Measurements from ENCODE around the gene OSCAR. TPM values are rescaled to one million over a fixed set of nuclear protein-coding genes. Genes with fewer than 3 reads are reported as not detected.

OSCAR gene
- total and polyA plus RNA-seq, 4 donors, result 0.31 to 6.0 (median 3.6) TPM

DNA sequence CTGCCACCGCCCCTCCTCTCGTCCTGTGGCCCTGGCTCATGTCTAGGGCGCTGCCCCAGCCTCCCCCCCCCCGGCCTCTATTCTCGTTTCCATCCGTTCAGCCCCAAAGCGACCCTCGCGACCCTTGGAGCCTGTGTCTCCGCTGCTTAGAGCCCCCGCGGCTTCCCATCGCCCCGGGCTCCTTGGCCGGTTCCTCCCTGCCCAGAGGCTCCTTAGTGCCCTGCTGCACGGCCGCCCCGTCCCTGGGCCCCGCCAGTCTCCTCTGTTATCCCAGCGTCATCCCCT, 27.8 kb upstream of the OSCAR start:
- Histone ChIP-seq H3K4me1 (ENCODE audit: control insufficient read depth in 1 of 2, insufficient read depth in 2 of 2, low read length in 2 of 2) (no peaks in the 10 kb centered on the region), H3K36me3 (ENCODE audit: control insufficient read depth in 1 of 2, insufficient read depth in 2 of 2, low read length in 1 of 2) (peaks cover 0 to 24% of the 10 kb centered on the region in 2 donors), H3K4me3 (ENCODE audit: low read length in 2 of 2) (no peak overlapping the region), H3K9me3 (ENCODE audit: control insufficient read depth, low read length) (no peaks in the 10 kb centered on the region), H3K27me3 (ENCODE audit: control insufficient read depth in 1 of 2, insufficient read depth in 2 of 2, low read length in 1 of 2) (no peaks in the 10 kb centered on the region), H3K27ac (ENCODE audit: low read depth in 1 of 2, low read length in 2 of 2) (no peak overlapping the region)
- WGBS, 2 donors, result 86 to 92% methylated on average over 17 to 20 of the region's 20 CpGs
- ATAC-seq (ENCODE audit: low FRiP score), result no peak
- no peak for DNase-seq
- intact Hi-C loops (cut with DNase I), result no loop called here

DNA sequence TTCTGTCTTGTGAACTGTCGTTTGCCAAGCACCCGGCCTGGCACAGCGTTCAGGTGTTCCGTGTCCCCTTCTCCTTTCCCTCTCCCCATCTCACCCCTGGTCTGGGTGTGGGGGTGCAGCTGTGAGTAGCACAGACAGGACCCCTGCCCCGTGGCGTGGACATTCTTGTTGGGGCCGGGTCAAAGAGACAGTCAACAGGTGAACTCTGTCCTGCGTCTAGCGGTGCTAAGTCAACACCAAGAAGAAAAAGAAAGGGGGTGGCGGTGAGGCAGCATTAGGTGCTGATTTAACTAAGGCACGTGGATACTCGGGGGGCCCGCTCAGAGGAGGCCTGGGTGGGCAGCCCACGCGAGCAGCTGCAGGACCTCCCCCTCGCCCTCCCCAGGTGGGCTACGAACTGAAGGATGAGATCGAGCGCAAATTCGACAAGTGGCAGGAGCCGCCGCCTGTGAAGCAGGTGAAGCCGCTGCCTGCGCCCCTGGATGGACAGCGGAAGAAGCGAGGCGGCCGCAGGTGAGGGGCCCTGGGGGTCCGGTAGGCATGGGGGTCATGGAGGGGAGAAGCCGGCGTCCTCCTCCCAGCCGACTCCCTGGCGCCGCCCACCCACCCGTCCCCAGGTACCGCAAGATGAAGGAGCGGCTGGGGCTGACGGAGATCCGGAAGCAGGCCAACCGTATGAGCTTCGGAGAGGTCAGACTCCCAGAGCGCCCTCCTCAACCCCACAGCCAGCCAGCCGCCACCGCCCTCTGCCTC, 27.3 kb upstream of the OSCAR start:
- intact Hi-C loops (cut with DNase I), result no loop called here
- Histone ChIP-seq H3K27ac (ENCODE audit: low read depth in 1 of 2, low read length in 2 of 2) (no peak overlapping the region), H3K36me3 (ENCODE audit: control insufficient read depth in 1 of 2, insufficient read depth in 2 of 2, low read length in 1 of 2) (peaks cover 0 to 28% of the 10 kb centered on the region in 2 donors), H3K27me3 (ENCODE audit: control insufficient read depth in 1 of 2, insufficient read depth in 2 of 2, low read length in 1 of 2) (no peaks in the 10 kb centered on the region), H3K4me1 (ENCODE audit: control insufficient read depth in 1 of 2, insufficient read depth in 2 of 2, low read length in 2 of 2) (no peaks in the 10 kb centered on the region), H3K4me3 (ENCODE audit: low read length in 2 of 2) (no peak overlapping the region), H3K9me3 (ENCODE audit: control insufficient read depth, low read length) (no peaks in the 10 kb centered on the region)
- no peak for DNase-seq
- no peak for ATAC-seq (ENCODE audit: low FRiP score)
- WGBS, 2 donors, result 91 to 92% methylated on average over 42 to 44 of the region's 44 CpGs

DNA sequence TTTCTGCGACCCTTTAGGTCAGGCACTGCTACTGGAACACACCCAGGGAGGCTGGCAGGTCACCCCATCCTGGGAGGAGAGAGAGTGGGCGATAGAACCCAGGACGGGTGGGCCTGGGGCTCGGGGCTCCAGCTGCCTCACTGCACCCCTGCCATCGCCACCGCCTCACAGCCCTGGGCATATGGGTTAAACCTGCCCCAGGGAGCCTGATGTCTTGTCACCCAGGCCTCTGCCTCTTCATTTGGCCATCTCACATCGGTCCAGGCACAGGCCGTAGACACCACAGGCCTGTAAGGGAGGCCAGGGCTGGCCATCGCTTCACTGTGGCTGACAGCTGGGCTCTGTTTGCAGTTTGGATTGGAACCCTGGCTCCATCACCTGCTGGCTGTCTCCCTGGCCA, 25.1 kb upstream of the OSCAR start:
- H3K4me3 ChIP-seq (ENCODE audit: low read length in 2 of 2), result no peak overlapping the region
- no peaks in the 10 kb centered on the region for H3K27me3 ChIP-seq (ENCODE audit: control insufficient read depth in 1 of 2, insufficient read depth in 2 of 2, low read length in 1 of 2)
- DNase-seq (no peak), ATAC-seq (ENCODE audit: low FRiP score) (no peak)
- intact Hi-C loops (cut with DNase I), result no loop called here
- no peaks in the 10 kb centered on the region for H3K4me1 ChIP-seq (ENCODE audit: control insufficient read depth in 1 of 2, insufficient read depth in 2 of 2, low read length in 2 of 2)
- peaks cover 0 to 29% of the 10 kb centered on the region in 2 donors for H3K36me3 ChIP-seq (ENCODE audit: control insufficient read depth in 1 of 2, insufficient read depth in 2 of 2, low read length in 1 of 2)
- H3K9me3 ChIP-seq (ENCODE audit: control insufficient read depth, low read length), result no peaks in the 10 kb centered on the region
- H3K27ac ChIP-seq (ENCODE audit: low read depth in 1 of 2, low read length in 2 of 2), result no peak overlapping the region
- WGBS, 2 donors, result 88 to 91% methylated on average over 9 of the region's 9 CpGs

DNA sequence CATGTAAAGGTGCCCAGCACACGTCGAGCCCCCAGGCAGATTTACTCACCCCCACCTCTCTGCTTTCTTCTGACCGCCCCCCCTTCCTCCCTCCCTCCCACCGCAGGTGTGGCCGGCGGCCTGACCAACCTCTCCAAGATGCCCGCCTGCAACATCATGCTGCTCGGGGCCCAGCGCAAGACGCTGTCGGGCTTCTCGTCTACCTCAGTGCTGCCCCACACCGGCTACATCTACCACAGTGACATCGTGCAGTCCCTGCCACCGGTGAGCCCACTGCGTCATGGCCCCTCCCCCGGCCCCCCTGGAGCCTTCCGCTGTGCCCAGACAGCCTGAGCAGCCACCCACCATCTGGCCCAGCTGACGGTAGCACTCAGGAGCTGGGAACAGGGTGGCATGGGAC, 23.8 kb upstream of the OSCAR start:
- Histone ChIP-seq H3K27me3 (ENCODE audit: control insufficient read depth in 1 of 2, insufficient read depth in 2 of 2, low read length in 1 of 2) (no peaks in the 10 kb centered on the region), H3K36me3 (ENCODE audit: control insufficient read depth in 1 of 2, insufficient read depth in 2 of 2, low read length in 1 of 2) (peaks cover 0 to 26% of the 10 kb centered on the region in 2 donors), H3K4me1 (ENCODE audit: control insufficient read depth in 1 of 2, insufficient read depth in 2 of 2, low read length in 2 of 2) (no peaks in the 10 kb centered on the region), H3K9me3 (ENCODE audit: control insufficient read depth, low read length) (no peaks in the 10 kb centered on the region), H3K27ac (ENCODE audit: low read depth in 1 of 2, low read length in 2 of 2) (no peak overlapping the region), H3K4me3 (ENCODE audit: low read length in 2 of 2) (no peak overlapping the region)
- ATAC-seq (ENCODE audit: low FRiP score) (no peak), DNase-seq (no peak)
- intact Hi-C loops (cut with DNase I), result no loop called here
- WGBS, 2 donors, result 87 to 91% methylated on average over 18 to 19 of the region's 19 CpGs

DNA sequence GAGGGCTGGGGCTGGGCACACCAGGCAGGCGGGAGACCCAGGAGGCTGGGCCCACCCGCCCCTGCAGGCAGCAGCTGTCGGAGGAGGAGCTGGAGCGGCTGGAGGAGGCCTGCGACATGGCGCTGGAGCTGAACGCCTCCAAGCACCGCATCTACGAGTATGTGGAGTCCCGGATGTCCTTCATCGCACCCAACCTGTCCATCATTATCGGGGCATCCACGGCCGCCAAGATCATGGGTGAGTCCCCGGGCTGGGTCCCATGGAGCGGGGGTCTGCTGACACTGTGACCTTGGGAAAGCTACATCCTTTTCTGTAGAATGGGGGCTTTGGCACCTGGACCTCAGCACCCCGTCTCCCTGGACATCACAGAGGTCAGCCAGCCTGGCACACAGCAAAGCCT, 23.1 kb upstream of the OSCAR start:
- Histone ChIP-seq H3K4me1 (ENCODE audit: control insufficient read depth in 1 of 2, insufficient read depth in 2 of 2, low read length in 2 of 2) (no peaks in the 10 kb centered on the region), H3K4me3 (ENCODE audit: low read length in 2 of 2) (no peak overlapping the region), H3K9me3 (ENCODE audit: control insufficient read depth, low read length) (no peaks in the 10 kb centered on the region), H3K27ac (ENCODE audit: low read depth in 1 of 2, low read length in 2 of 2) (no peak overlapping the region), H3K27me3 (ENCODE audit: control insufficient read depth in 1 of 2, insufficient read depth in 2 of 2, low read length in 1 of 2) (no peaks in the 10 kb centered on the region), H3K36me3 (ENCODE audit: control insufficient read depth in 1 of 2, insufficient read depth in 2 of 2, low read length in 1 of 2) (peaks cover 0 to 22% of the 10 kb centered on the region in 2 donors)
- ATAC-seq (ENCODE audit: low FRiP score) (no peak), DNase-seq (no peak)
- intact Hi-C loops (cut with DNase I), result no loop called here
- WGBS, 2 donors, result 89 to 93% methylated on average over 17 of the region's 17 CpGs

DNA sequence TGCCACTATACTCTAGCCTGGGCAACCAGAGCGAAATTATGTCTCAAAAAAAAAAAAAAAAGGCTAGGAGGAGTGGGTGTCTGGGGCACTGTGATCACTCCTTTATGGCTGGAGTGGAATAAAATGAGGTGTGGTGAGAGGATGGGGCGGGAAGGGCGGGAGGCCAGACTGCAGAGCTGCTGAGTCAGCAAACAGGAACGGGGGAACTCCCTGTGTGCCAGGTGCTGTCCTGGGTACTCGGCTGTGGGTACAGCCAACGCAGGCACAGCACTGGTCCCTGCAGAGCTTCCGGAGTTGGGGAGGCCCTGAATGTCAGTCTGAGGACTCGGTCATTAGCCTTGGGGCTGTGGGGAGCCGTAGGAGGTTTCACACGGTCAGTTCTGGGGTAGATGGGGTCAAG, 20.7 kb upstream of the OSCAR start:
- Histone ChIP-seq H3K27me3 (ENCODE audit: control insufficient read depth in 1 of 2, insufficient read depth in 2 of 2, low read length in 1 of 2) (no peaks in the 10 kb centered on the region), H3K27ac (ENCODE audit: low read depth in 1 of 2, low read length in 2 of 2) (no peak overlapping the region), H3K4me1 (ENCODE audit: control insufficient read depth in 1 of 2, insufficient read depth in 2 of 2, low read length in 2 of 2) (no peaks in the 10 kb centered on the region), H3K36me3 (ENCODE audit: control insufficient read depth in 1 of 2, insufficient read depth in 2 of 2, low read length in 1 of 2) (peaks cover 0 to 20% of the 10 kb centered on the region in 2 donors), H3K9me3 (ENCODE audit: control insufficient read depth, low read length) (no peaks in the 10 kb centered on the region), H3K4me3 (ENCODE audit: low read length in 2 of 2) (no peak overlapping the region)
- DNase-seq (no peak), ATAC-seq (ENCODE audit: low FRiP score) (no peak)
- WGBS, 2 donors, result 94 to 96% methylated on average over 9 to 10 of the region's 10 CpGs
- intact Hi-C loops (cut with DNase I), result no loop called here

DNA sequence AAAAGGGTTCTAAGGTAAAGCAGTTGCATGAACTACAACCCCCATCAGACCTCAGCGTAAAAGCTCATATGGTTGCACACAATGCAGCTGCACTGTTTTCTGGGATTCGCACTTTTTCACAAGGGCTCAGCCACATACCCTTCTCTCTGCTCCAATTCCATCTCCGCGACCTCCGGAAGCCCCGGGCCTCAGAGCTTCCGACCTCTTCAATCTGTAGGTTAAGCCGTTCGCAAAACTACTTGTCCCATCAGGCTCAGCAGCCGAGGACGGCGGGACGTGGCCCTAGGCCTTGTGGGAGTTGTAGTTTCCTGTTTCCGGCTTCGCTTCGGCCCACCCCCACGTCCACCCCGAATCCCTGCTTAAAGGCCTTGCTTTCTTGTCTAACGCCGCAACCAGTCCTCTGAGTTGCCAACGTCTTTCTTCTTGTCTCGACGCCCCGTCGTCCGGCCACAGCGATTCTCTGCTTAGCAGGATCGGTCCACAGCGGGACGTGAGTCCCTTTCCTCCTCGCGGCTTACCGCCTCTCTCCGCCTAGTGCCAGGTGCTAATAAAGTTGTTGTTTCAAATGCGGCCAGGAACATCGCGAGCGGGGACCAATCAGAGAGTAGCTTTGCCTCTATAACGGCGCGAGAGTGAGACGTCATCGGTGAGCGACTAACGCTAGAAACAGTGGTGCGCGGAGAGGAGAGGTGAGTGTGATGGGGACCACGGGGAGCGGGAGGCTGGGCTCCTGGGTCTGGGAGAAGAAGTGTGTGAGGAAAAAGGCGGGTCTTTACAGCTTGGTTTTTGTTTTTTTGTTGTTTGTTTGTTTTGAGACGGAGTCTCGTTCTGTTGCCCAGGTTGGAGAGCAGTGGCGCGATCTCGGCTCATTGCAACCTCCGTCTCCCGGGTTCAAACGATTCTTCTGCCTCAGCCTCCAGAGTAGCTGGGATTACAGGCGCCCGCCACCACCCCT, 14.8 kb upstream of the OSCAR start, which contains the start of the genes PRPF31 and TFPT:
PRPF31 (plus strand) TSS at position 646 of the 955 bp plus-strand sequence. CDS start 2,525 bp downstream, outside the sequence.
TFPT (minus strand) TSS at position 549 of the 955 bp plus-strand sequence; CDS start at position 161, 388 bp downstream.
- Histone ChIP-seq H3K27me3 (ENCODE audit: control insufficient read depth in 1 of 2, insufficient read depth in 2 of 2, low read length in 1 of 2) (no peaks in the 10 kb centered on the region), H3K36me3 (ENCODE audit: control insufficient read depth in 1 of 2, insufficient read depth in 2 of 2, low read length in 1 of 2) (no peaks in the 10 kb centered on the region), H3K4me3 (ENCODE audit: low read length in 2 of 2) (peak within 1 kb of the TSS; percentile 41 to 59), H3K9me3 (ENCODE audit: control insufficient read depth, low read length) (no peaks in the 10 kb centered on the region), H3K27ac (ENCODE audit: low read depth in 1 of 2, low read length in 2 of 2) (peak within 1 kb of the TSS in 1 of 2 donors; percentile 51), H3K4me1 (ENCODE audit: control insufficient read depth in 1 of 2, insufficient read depth in 2 of 2, low read length in 2 of 2) (no peaks in the 10 kb centered on the region)
- DNase-seq, result peak; percentile 98
- intact Hi-C loops (cut with DNase I), result loop anchor here (1.0 to 10.0 kb wide), 3 partner anchors 22 to 251 kb away; partner anchors contain the start of genes CNOT3 (in 1 of the 2), MYADM (in 1 of the 2) and TSEN34 (in 1 of the 2)
- 0 to 1% methylated on average over 60 of the region's 60 CpGs for WGBS, 2 donors
- ATAC-seq (ENCODE audit: low FRiP score), result peak; percentile 97

DNA sequence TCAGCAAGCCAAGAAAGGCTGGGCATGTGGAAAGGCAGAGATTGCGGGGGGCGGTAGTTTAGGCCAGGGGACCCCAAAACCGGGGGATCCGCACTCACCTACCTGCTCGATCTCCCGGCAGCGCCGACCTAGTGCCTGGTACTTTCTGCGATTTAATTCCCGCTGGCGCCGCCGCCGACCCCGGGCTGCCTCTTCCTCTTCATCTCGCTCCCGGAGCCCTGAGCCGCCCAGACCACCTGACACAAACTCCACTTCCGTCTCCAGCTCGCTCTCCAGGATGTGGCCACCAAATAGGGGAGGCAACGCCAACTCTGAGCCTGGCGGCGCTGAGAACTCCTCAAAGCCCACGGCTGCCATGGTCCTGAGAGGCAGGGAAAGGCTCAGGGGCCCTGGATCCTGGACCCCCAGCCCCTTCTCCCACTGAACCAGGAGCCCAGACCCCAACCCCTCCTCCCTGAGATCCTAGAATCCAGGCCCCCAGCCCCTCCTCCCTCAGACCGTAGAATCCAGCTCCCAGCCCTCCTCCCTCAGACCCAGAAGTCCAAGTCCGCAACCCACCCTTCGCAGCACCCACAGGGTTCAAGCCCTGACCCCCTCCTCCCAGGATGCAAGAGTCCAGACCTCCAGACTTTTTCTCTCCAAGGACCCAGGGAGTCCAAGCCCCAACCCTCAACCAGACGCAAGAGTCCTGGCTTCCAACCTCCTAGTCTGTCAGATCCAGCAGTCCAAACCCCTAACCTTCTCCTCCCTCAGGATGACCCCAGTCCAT, 13.9 kb upstream of the OSCAR start:
- no peak for ATAC-seq (ENCODE audit: low FRiP score)
- no peaks in the 10 kb centered on the region for H3K27me3 ChIP-seq (ENCODE audit: control insufficient read depth in 1 of 2, insufficient read depth in 2 of 2, low read length in 1 of 2)
- H3K27ac ChIP-seq (ENCODE audit: low read depth in 1 of 2, low read length in 2 of 2), result no peak overlapping the region
- H3K9me3 ChIP-seq (ENCODE audit: control insufficient read depth, low read length), result no peaks in the 10 kb centered on the region
- H3K36me3 ChIP-seq (ENCODE audit: control insufficient read depth in 1 of 2, insufficient read depth in 2 of 2, low read length in 1 of 2), result no peaks in the 10 kb centered on the region
- 22 to 26% methylated on average over 28 of the region's 28 CpGs for WGBS, 2 donors
- no peaks in the 10 kb centered on the region for H3K4me1 ChIP-seq (ENCODE audit: control insufficient read depth in 1 of 2, insufficient read depth in 2 of 2, low read length in 2 of 2)
- H3K4me3 ChIP-seq (ENCODE audit: low read length in 2 of 2), result peak overlapping the region; percentile 36 to 52
- peak; percentile 70 to 84 for DNase-seq
- intact Hi-C loops (cut with DNase I), result loop anchor here (1.0 to 10.0 kb wide), 3 partner anchors 23 to 250 kb away; partner anchors contain the start of genes CNOT3 (in 1 of the 2), MYADM (in 1 of the 2) and TSEN34 (in 1 of the 2)

Measured in aorta (tissue), 5 donors.